OCI-LY1 (cell line): ENCODE data around the gene QKI.
"Not testable (repeated sequence)": the region's sequence is repeated elsewhere in the genome, so short reads cannot be mapped to it uniquely, and the experiment has no call there.

Experiments used
- H2AFZ ChIP-seq: fragments of 200-600 bp; sonication (generic), shearing (Covaris generic); 2 replicates; pipeline ENCODE4 v1.6.0; 2014; ENCODE audit warnings: antibody characterized with exemption, mild to moderate bottlenecking, low read length
- H3F3A ChIP-seq: fragments of 200-600 bp; sonication (generic), shearing (Covaris generic); 2 replicates; pipeline ENCODE4 v1.6.0; 2014; ENCODE audit warnings: mild to moderate bottlenecking, antibody characterized with exemption, low read length, moderate library complexity; ENCODE audit not compliant: insufficient read depth
- H3K27ac ChIP-seq: fragments of 200-600 bp; sonication (generic); 2 replicates; pipeline ENCODE4 v1.5.1; 2014; ENCODE audit warnings: low read length, mixed run types, mild to moderate bottlenecking, low read depth; ENCODE audit not compliant: poor library complexity, severe bottlenecking
- H3K27me3 ChIP-seq: fragments of 200-600 bp; sonication (generic); 2 replicates; pipeline ENCODE4 v1.6.0; 2014; ENCODE audit warnings: antibody characterized with exemption, mild to moderate bottlenecking, low read length, moderate library complexity; ENCODE audit not compliant: insufficient read depth
- H3K36me3 ChIP-seq: fragments of 200-600 bp; sonication (generic); 2 replicates; pipeline ENCODE4 v1.6.1; 2014; ENCODE audit warnings: mild to moderate bottlenecking, antibody characterized with exemption, low read length, moderate library complexity, mixed read lengths; ENCODE audit not compliant: insufficient read depth
- H3K4me1 ChIP-seq: fragments of 200-600 bp; sonication (generic); 2 replicates; pipeline ENCODE4 v1.5.1; 2014; ENCODE audit warnings: mild to moderate bottlenecking, low read length, moderate library complexity; ENCODE audit not compliant: insufficient read depth, severe bottlenecking
- H3K4me2 ChIP-seq: fragments of 200-600 bp; sonication (generic), shearing (Covaris generic); 2 replicates; pipeline ENCODE4 v1.6.1; 2014; ENCODE audit warnings: low read length
- H3K4me3 ChIP-seq: fragments of 200-600 bp; sonication (generic); 2 replicates; pipeline ENCODE4 v1.5.1; 2014; ENCODE audit warnings: low read length, low read depth, mild to moderate bottlenecking, mixed read lengths; ENCODE audit not compliant: poor library complexity, severe bottlenecking
- H3K79me2 ChIP-seq: fragments of 200-600 bp; shearing (Covaris generic); 2 replicates; pipeline ENCODE4 v1.6.1; 2016; ENCODE audit warnings: mixed run types, low read length, mixed read lengths; ENCODE audit not compliant: insufficient read depth
- H3K9ac ChIP-seq: fragments of 200-600 bp; sonication (generic), shearing (Covaris generic); 2 replicates; pipeline ENCODE4 v1.6.1; 2014; ENCODE audit warnings: mild to moderate bottlenecking, low read length, mixed read lengths
- H3K9me2 ChIP-seq: fragments of 200-600 bp; sonication (generic), shearing (Covaris generic); 2 replicates; pipeline ENCODE4 v1.6.1; 2014; ENCODE audit warnings: low read depth, mild to moderate bottlenecking, low read length, mixed read lengths
- H3K9me3 ChIP-seq: fragments of 200-600 bp; shearing (Covaris generic); 2 replicates; pipeline ENCODE4 v1.6.1; 2014; ENCODE audit warnings: low read length, mixed read lengths
- H4K20me1 ChIP-seq: fragments of 200-600 bp; sonication (generic), shearing (Covaris generic); 2 replicates; pipeline ENCODE4 v1.6.0; 2016; ENCODE audit warnings: mild to moderate bottlenecking, low read length; ENCODE audit not compliant: insufficient read depth
- CTCF ChIP-seq: fragments of 200-600 bp; sonication (generic), shearing (Covaris generic); IDR thresholded peaks from 2 replicates; pipeline ENCODE4 v1.5.1; 2017; ENCODE audit warnings: mild to moderate bottlenecking, antibody characterized with exemption, low read length, moderate library complexity, mixed read lengths
- EZH2 ChIP-seq: fragments of 200-600 bp; sonication (generic), shearing (Covaris generic); IDR thresholded peaks from 2 replicates; pipeline ENCODE4 v1.8.0; 2017; ENCODE audit warnings: borderline replicate concordance, mixed run types, mild to moderate bottlenecking, antibody characterized with exemption, low read length, moderate library complexity, mixed read lengths

Gene QKI

GRCh38 chr6:163381118-163381756 is 33.3 kb upstream of the QKI start:
- Histone ChIP-seq H3K27ac (no peak overlapping the region), H3K79me2 (no peaks in the 10 kb centered on the region), H3K36me3 (no peaks in the 10 kb centered on the region), H3K9ac (no peak overlapping the region), H4K20me1 (no peaks in the 10 kb centered on the region), H3K9me3 (no peaks in the 10 kb centered on the region), H3K4me2 (no peak overlapping the region), H3K4me3 (no peak overlapping the region), H3K27me3 (peaks cover 8% of the 10 kb centered on the region; the same call in 1 of the 2 replicates), H3K4me1 (no peaks in the 10 kb centered on the region), H3F3A (no peaks in the 10 kb centered on the region), H3K9me2 (no peaks in the 10 kb centered on the region), H2AFZ (no peak overlapping the region)
- TF ChIP-seq CTCF (no peak), EZH2 (no peak)

GRCh38 chr6:163383396-163383795 is 31.1 kb upstream of the QKI start:
- not testable (repeated sequence) for H3K27ac ChIP-seq, H3K4me3 ChIP-seq

GRCh38 chr6:163383912-163384311 is 30.6 kb upstream of the QKI start:
- no peak overlapping the region for H3K4me3 ChIP-seq
- no peaks in the 10 kb centered on the region for H3K79me2 ChIP-seq
- peaks cover 8% of the 10 kb centered on the region; the same call in 1 of the 2 replicates for H3K27me3 ChIP-seq
- no peak overlapping the region for H3K4me2 ChIP-seq
- no peaks in the 10 kb centered on the region for H3K9me2 ChIP-seq
- no peaks in the 10 kb centered on the region for H3F3A ChIP-seq
- no peaks in the 10 kb centered on the region for H3K36me3 ChIP-seq
- no peaks in the 10 kb centered on the region for H4K20me1 ChIP-seq
- no peak overlapping the region for H3K27ac ChIP-seq
- H3K9me3 ChIP-seq = no peaks in the 10 kb centered on the region
- H2AFZ ChIP-seq = no peak overlapping the region
- TF ChIP-seq CTCF = no peak
- TF ChIP-seq EZH2 = no peak
- no peak overlapping the region for H3K9ac ChIP-seq
- no peaks in the 10 kb centered on the region for H3K4me1 ChIP-seq

More at GRCh38 chr6:163383396-163383795, 31.1 kb upstream of the QKI start:
- H3K4me2 ChIP-seq, H3K27me3 ChIP-seq, H3K79me2 ChIP-seq, H3K4me1 ChIP-seq, H4K20me1 ChIP-seq, H3K9me2 ChIP-seq, H3K9ac ChIP-seq, H2AFZ ChIP-seq, H3F3A ChIP-seq, H3K9me3 ChIP-seq, H3K36me3 ChIP-seq: not testable (repeated sequence)

- H3F3A ChIP-seq = no peaks in the 10 kb centered on the region
- TF ChIP-seq EZH2 (no peak), CTCF (no peak)
- H3K4me1 ChIP-seq = no peaks in the 10 kb centered on the region
- H3K4me2 ChIP-seq = no peak overlapping the region
- no peaks in the 10 kb centered on the region for H3K9me3 ChIP-seq
- no peak overlapping the region for H3K9ac ChIP-seq
- no peak overlapping the region for H3K27ac ChIP-seq
- no peaks in the 10 kb centered on the region for H4K20me1 ChIP-seq
- no peaks in the 10 kb centered on the region for H3K36me3 ChIP-seq
- H3K9me2 ChIP-seq = no peaks in the 10 kb centered on the region
- H3K4me3 ChIP-seq = no peak overlapping the region
- no peaks in the 10 kb centered on the region for H3K79me2 ChIP-seq
- no peak overlapping the region for H2AFZ ChIP-seq
- peaks cover 8% of the 10 kb centered on the region; the same call in 1 of the 2 replicates for H3K27me3 ChIP-seq
Measured at GRCh38 chr6:163384510-163384909, 30.0 kb upstream of the QKI start.

- H3K36me3 ChIP-seq, H3K9me2 ChIP-seq, H3K27ac ChIP-seq, H3F3A ChIP-seq, H3K9ac ChIP-seq, H2AFZ ChIP-seq, H3K9me3 ChIP-seq, H3K4me2 ChIP-seq, H3K4me1 ChIP-seq, H3K27me3 ChIP-seq, H4K20me1 ChIP-seq, H3K4me3 ChIP-seq, H3K79me2 ChIP-seq: not testable (repeated sequence)
Measured at GRCh38 chr6:163385503-163385902, 29.0 kb upstream of the QKI start.
